Activated naive CD8-positive, alpha-beta T cell treated with anti-CD3 and anti-CD28 coated beads, Interleukin-2, amount 10 ng/mL, durations not matched to agents 7 days and 5 days (primary cell): ENCODE data around the gene LRRC71. TPM values are rescaled to one million over a fixed set of nuclear protein-coding genes. Genes with fewer than 3 reads are reported as not detected.
A peak's percentile ranks its signal among the peaks of the same experiment; 100 is the strongest.

Experiments used
- ATAC-seq: fragments of 150-1000 bp; cut with Tn5 transposase; one replicate; pipeline ENCODE4 v1.10.0; 2021; ENCODE audit warnings: low read depth, moderate library complexity
- POLR2A ChIA-PET: fragments of 350-600 bp; sonication (Branson Sonifier 250); formaldehyde crosslinking; loops from one replicate; lab custom pipeline; 2021; ENCODE audit warnings: antibody characterized with exemption; lab: Charles Lee
- DNase-seq: peaks from one replicate; pipeline ENCODE4 v3.0.0; 2021
- H3K27ac Mint-ChIP-seq: one replicate; pipeline ENCODE4 v1.8.0; 2022; ENCODE audit warnings: mild to moderate bottlenecking, mixed read lengths
- H3K27me3 Mint-ChIP-seq: one replicate; pipeline ENCODE4 v1.8.0; 2022; ENCODE audit warnings: mild to moderate bottlenecking, moderate library complexity, mixed read lengths
- H3K36me3 Mint-ChIP-seq: one replicate; pipeline ENCODE4 v1.8.0; 2021; ENCODE audit warnings: mild to moderate bottlenecking, mixed read lengths
- H3K4me1 Mint-ChIP-seq: one replicate; pipeline ENCODE4 v1.8.0; 2021; ENCODE audit warnings: mixed read lengths
- H3K4me3 Mint-ChIP-seq: one replicate; pipeline ENCODE4 v1.8.0; 2022; ENCODE audit warnings: mild to moderate bottlenecking, moderate library complexity, mixed read lengths
- H3K9me3 Mint-ChIP-seq: one replicate; pipeline ENCODE4 v1.8.0; 2021; ENCODE audit warnings: mixed read lengths
- total RNA-seq, 2 experiments: library from RNA; stranded (reverse); gene quantifications; one replicate each; pipeline ENCODE4 v1.2.3, GENCODE V29; 2021

LRRC71 gene
- total RNA-seq, 2 experiments from 2014 or later = not detected

GRCh38 chr1:156884560-156885184 lies 35.8 kb upstream of the LRRC71 start:
- H3K27ac Mint-ChIP-seq = no peak overlapping the region
- no peaks in the 10 kb centered on the region for H3K9me3 Mint-ChIP-seq
- DNase-seq (no peak), ATAC-seq (no peak)
- POLR2A ChIA-PET = no interaction called here
- no peak overlapping the region for H3K4me3 Mint-ChIP-seq
- peaks cover 5% of the 10 kb centered on the region for H3K27me3 Mint-ChIP-seq
- H3K36me3 Mint-ChIP-seq = no peaks in the 10 kb centered on the region
- H3K4me1 Mint-ChIP-seq = no peaks in the 10 kb centered on the region

GRCh38 chr1:156885314-156885713 lies 35.1 kb upstream of the LRRC71 start:
- POLR2A ChIA-PET = no interaction called here
- ATAC-seq = no peak
- no peak for DNase-seq

GRCh38 chr1:156885880-156886355 lies 34.5 kb upstream of the LRRC71 start:
- no peak overlapping the region for H3K27ac Mint-ChIP-seq
- DNase-seq = no peak
- H3K9me3 Mint-ChIP-seq = no peaks in the 10 kb centered on the region
- no peaks in the 10 kb centered on the region for H3K36me3 Mint-ChIP-seq
- H3K4me1 Mint-ChIP-seq = peaks cover 5% of the 10 kb centered on the region
- no peak for ATAC-seq
- H3K27me3 Mint-ChIP-seq = peaks cover 14% of the 10 kb centered on the region
- POLR2A ChIA-PET = no interaction called here
- no peak overlapping the region for H3K4me3 Mint-ChIP-seq

More at GRCh38 chr1:156885314-156885713, 35.1 kb upstream of the LRRC71 start:
- Mint-ChIP-seq H3K36me3 (no peaks in the 10 kb centered on the region), H3K4me1 (peaks cover 3% of the 10 kb centered on the region), H3K4me3 (no peak overlapping the region), H3K27me3 (peaks cover 8% of the 10 kb centered on the region), H3K9me3 (no peaks in the 10 kb centered on the region), H3K27ac (no peak overlapping the region)

- H3K4me1 Mint-ChIP-seq = peaks cover 5% of the 10 kb centered on the region
- no peak overlapping the region for H3K4me3 Mint-ChIP-seq
- ATAC-seq = no peak
- POLR2A ChIA-PET = interaction anchor here (1.1 to 1.4 kb wide), 2 partner anchors 15 to 38 kb away, joined by 3 read pairs; no protein-coding TSS in a partner anchor
- H3K36me3 Mint-ChIP-seq = no peaks in the 10 kb centered on the region
- DNase-seq = no peak
- peaks cover 21% of the 10 kb centered on the region for H3K27me3 Mint-ChIP-seq
- H3K9me3 Mint-ChIP-seq = no peaks in the 10 kb centered on the region
- peak overlapping the region; percentile 32 for H3K27ac Mint-ChIP-seq
Observed at GRCh38 chr1:156886583-156887281, 33.7 kb upstream of the LRRC71 start.

GRCh38 chr1:156887317-156887716 lies 33.1 kb upstream of the LRRC71 start:
- DNase-seq (no peak), ATAC-seq (no peak)
- H3K27me3 Mint-ChIP-seq = peaks cover 26% of the 10 kb centered on the region
- no peaks in the 10 kb centered on the region for H3K36me3 Mint-ChIP-seq
- no peak overlapping the region for H3K27ac Mint-ChIP-seq
- H3K9me3 Mint-ChIP-seq = no peaks in the 10 kb centered on the region
- POLR2A ChIA-PET = interaction anchor here (1.1 to 1.4 kb wide), 2 partner anchors 15 to 39 kb away, joined by 3 read pairs; no protein-coding TSS in a partner anchor
- no peak overlapping the region for H3K4me3 Mint-ChIP-seq
- peaks cover 9% of the 10 kb centered on the region for H3K4me1 Mint-ChIP-seq

- POLR2A ChIA-PET = interaction anchor here (0.7 to 1.4 kb wide), 3 partner anchors 14 to 49 kb away, joined by 3 read pairs; no protein-coding TSS in a partner anchor
- peaks cover 12% of the 10 kb centered on the region for H3K4me1 Mint-ChIP-seq
- peaks cover 28% of the 10 kb centered on the region for H3K27me3 Mint-ChIP-seq
- H3K4me3 Mint-ChIP-seq = no peak overlapping the region
- no peaks in the 10 kb centered on the region for H3K9me3 Mint-ChIP-seq
- ATAC-seq (no peak), DNase-seq (no peak)
- no peaks in the 10 kb centered on the region for H3K36me3 Mint-ChIP-seq
- no peak overlapping the region for H3K27ac Mint-ChIP-seq
Observed at GRCh38 chr1:156887734-156888133, 32.7 kb upstream of the LRRC71 start.

GRCh38 chr1:156889802-156890580 lies 30.4 kb upstream of the LRRC71 start:
- peaks cover 43% of the 10 kb centered on the region for H3K27me3 Mint-ChIP-seq
- no peak overlapping the region for H3K27ac Mint-ChIP-seq

GRCh38 chr1:156892190-156893047 lies 28.0 kb upstream of the LRRC71 start:
- H3K27ac Mint-ChIP-seq = no peak overlapping the region
- peaks cover 49% of the 10 kb centered on the region for H3K27me3 Mint-ChIP-seq
- POLR2A ChIA-PET = interaction anchor here (0.5 to 4.5 kb wide), 4 partner anchors 29 to 164 kb away, joined by 3 to 20 read pairs (median 4); partner anchors contain the start of genes ISG20L2, METTL25B and NTRK1
- peak; percentile 93 for DNase-seq
- H3K4me1 Mint-ChIP-seq = peaks cover 15% of the 10 kb centered on the region
- no peaks in the 10 kb centered on the region for H3K9me3 Mint-ChIP-seq
- H3K36me3 Mint-ChIP-seq = no peaks in the 10 kb centered on the region
- H3K4me3 Mint-ChIP-seq = peak overlapping the region; percentile 76
- ATAC-seq = peak; percentile 97

More at GRCh38 chr1:156889802-156890580, 30.4 kb upstream of the LRRC71 start:
- Mint-ChIP-seq H3K4me3 (no peak overlapping the region), H3K4me1 (peaks cover 15% of the 10 kb centered on the region), H3K9me3 (no peaks in the 10 kb centered on the region), H3K36me3 (no peaks in the 10 kb centered on the region)
- ATAC-seq (no peak), DNase-seq (peak; percentile 65)
- POLR2A ChIA-PET = interaction anchor here (0.9 to 4.5 kb wide), 3 partner anchors 30 to 138 kb away, joined by 3 to 20 read pairs (median 5); partner anchors contain the start of genes HDGF and NTRK1

- Mint-ChIP-seq H3K9me3 (no peaks in the 10 kb centered on the region), H3K27ac (no peak within 1 kb of the TSS), H3K4me3 (peak within 1 kb of the TSS; percentile 76), H3K36me3 (no peaks in the 10 kb centered on the region), H3K4me1 (peaks cover 20% of the 10 kb centered on the region), H3K27me3 (peaks cover 49% of the 10 kb centered on the region)
- ATAC-seq = no peak
- DNase-seq = no peak
- POLR2A ChIA-PET = interaction anchor here (0.5 to 4.5 kb wide), 4 partner anchors 28 to 165 kb away, joined by 3 to 20 read pairs (median 4); partner anchors contain the start of genes ISG20L2, METTL25B and NTRK1
Observed at GRCh38 chr1:156893048-156893953, 27.1 kb upstream of the LRRC71 start, which contains the start of gene PEAR1. PEAR1 (plus strand) TSS chr1:156893718; CDS start chr1:156903927, 10,209 bp downstream.

- POLR2A ChIA-PET = no interaction called here
- no peak for DNase-seq
- H3K36me3 Mint-ChIP-seq = peaks cover 1% of the 10 kb centered on the region
- H3K9me3 Mint-ChIP-seq = no peaks in the 10 kb centered on the region
- peaks cover 50% of the 10 kb centered on the region for H3K27me3 Mint-ChIP-seq
- H3K4me1 Mint-ChIP-seq = peaks cover 24% of the 10 kb centered on the region
- no peak overlapping the region for H3K27ac Mint-ChIP-seq
- H3K4me3 Mint-ChIP-seq = peak overlapping the region; percentile 20
- no peak for ATAC-seq
Observed at GRCh38 chr1:156894001-156894400, 26.4 kb upstream of the LRRC71 start.

GRCh38 chr1:156894711-156895454 lies 25.5 kb upstream of the LRRC71 start:
- POLR2A ChIA-PET = no interaction called here
- H3K27ac Mint-ChIP-seq = no peak overlapping the region

More at GRCh38 chr1:156894711-156895454, 25.5 kb upstream of the LRRC71 start:
- DNase-seq (no peak), ATAC-seq (no peak)
- no peaks in the 10 kb centered on the region for H3K9me3 Mint-ChIP-seq
- peaks cover 24% of the 10 kb centered on the region for H3K4me1 Mint-ChIP-seq
- no peak overlapping the region for H3K4me3 Mint-ChIP-seq
- peaks cover 1% of the 10 kb centered on the region for H3K36me3 Mint-ChIP-seq
- H3K27me3 Mint-ChIP-seq = peaks cover 54% of the 10 kb centered on the region
